IPS DF 4.7 (cell line): ENCODE measurements around the gene INPP5B.

Experiments used
- DNase-seq: peaks from one replicate; pipeline ENCODE4 v3.0.0-alpha.2; 2013; ENCODE audit warnings: low spot score; ENCODE audit errors: extremely low read depth

Gene INPP5B

DNA sequence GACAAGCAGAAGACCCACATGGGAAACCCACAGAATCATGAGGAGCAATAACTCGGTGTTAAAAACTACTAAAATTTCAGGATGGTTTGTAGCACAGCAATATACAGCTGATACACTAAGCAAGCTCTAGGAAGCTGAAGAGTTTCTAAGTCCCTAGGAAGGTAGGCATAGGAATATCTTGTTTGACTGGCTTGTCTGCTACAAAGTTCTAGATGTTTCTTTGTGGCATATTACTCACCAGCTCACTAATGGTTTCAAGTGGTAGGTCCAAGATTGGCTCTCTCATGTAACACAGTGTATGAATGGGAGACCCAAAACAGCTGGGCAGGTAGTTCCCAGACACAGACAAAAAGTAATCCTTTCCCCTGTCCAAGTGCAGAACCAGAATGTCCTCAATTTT lies 74.2 kb downstream of the INPP5B start:
- DNase-seq: no peak

DNA sequence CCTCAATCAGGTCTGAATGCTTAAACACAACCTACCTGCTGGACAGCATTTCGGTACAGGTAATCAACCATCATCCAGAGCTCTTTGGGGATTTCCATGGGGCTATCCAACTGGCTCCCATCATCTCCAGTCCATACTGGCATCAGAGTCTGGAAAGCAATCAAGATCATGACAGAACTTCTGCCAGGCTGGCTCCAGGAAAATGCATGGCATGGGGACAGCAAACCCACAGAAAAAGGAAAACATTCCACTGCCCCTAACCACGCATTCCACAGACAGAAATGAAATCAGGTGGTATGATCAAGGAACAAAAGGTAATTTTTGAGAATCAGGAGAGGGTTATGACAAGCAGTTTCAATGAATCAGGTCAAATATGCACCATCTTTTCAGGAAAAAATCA lies 78.4 kb downstream of the INPP5B start:
- DNase-seq: no peak

DNA sequence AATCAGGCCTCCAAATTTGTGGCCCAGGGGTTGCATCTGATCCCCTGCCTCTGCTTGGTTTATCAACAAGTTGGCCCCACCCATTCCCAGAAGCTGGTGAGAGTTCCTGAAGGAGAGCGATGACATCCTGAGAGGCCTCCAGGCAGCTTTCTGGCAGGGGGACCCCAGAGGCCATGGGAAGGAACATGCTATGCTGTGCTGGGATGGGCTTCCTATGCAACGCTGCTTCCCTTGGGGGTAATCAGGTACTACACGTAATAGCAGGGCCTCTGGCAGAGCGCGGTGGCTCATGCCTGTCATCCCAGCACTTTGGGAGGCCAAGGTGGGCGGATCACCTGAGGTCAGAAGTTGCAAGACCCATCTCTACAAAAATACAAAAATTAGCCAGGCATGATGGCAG lies 79.1 kb downstream of the INPP5B start:
- DNase-seq: no peak

DNA sequence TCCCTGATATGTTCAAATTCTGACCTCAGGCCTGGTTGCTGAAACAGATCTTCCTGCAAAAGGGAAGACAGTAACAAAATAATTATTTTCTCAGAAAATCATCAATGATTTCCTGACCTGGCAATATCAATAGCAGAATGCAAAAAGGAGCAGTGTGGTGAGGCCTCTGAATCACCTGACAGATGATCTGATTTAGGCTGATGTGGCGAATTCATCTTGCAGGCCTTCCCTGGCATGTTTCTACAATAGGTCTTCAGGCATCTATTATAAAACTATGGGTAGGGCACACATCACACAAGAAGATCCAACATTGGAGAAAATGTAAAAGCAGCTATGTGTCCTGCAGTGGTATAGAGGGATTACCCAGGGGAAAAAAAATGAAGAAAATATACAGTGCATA lies 80.4 kb downstream of the INPP5B start:
- no peak for DNase-seq

DNA sequence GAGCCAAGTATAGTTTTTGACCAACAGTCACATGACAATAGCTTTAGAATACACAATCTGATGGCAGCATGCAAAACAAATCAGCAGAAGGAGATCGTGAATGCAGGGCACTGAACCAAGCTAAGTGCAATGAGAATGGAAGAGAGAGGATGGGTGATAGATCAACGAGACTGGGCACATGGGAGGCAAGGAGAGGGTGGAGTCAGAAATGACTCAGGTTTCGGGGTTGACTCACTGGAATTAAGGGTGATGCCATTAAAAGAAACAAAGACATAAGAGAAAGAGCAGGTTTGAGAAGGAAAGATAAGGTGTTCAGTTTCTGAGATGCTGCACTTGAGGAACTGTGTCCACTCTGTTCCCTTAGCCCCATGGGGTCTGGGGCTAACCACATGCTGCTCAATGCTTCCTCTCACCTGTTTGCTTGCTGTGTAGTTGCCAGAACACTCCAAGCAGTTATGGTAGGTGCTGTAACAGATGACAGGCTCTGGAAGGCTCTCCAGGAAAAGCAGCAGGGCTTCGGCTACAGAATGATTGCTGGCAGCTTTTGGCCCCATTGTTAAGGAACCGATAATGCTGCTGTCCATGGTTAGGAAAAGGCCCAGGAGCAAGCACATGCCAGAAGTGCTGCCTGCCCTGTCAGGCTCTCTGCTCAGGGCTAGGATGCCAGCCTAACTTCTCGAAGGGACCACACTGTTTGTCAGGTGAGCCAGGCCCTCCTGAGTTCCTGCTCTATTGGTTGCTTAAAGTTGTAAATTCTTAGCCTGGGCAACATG lies 81.3 kb downstream of the INPP5B start:
- DNase-seq: no peak

DNA sequence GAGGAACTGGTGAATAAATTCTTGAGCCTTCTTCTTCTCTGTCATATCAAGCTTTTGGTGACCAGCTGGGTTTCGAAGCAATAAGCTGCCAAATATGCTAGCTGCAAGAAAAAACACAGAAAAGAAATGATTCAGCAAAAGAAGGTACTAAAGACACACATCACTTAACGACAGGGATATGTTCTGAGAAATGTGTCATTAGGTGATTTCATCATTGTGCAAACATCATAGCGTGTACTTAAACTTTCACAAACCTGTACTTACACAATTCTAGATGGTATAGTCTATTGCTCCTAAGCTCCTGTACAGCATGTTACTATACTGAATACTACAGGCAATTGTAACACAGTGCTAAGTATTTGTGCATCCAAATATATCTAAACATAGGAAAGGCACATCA lies 84.5 kb downstream of the INPP5B start:
- DNase-seq: no peak

DNA sequence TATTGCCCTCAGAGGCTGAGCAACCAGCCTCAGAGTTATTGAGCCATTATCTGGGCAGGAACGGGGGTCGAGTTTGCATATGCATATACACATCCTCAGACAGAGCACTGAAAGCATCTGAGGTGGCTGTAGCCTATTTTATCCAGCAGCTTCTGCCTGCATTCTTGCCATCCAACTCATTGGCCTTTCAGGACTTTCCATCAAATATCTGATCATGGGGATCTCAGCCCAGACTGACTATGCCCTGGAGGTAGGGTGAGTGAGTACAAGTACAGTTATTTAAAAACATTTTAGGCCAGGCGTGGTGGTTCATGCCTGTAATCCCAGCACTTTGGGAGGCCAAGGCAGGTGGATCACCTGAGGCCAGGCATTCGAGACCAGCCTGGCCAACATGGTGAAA lies 85.7 kb downstream of the INPP5B start:
- no peak for DNase-seq

DNA sequence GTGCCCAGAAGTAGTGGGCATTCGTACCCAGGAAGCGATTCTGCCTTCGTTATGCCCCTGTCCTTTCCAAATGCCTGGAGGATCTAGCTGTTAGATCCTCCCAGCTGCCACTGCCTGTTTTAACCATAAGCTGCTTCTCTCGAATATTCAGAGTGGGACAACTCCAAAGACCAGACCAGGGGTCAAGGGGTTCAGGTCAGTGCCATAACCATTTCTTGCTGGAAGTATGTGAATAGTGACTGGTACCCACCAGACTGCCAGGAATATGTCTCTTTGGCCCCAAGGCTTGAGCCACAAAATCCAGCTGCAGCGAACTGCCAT lies 86.5 kb downstream of the INPP5B start:
- no peak for DNase-seq

DNA sequence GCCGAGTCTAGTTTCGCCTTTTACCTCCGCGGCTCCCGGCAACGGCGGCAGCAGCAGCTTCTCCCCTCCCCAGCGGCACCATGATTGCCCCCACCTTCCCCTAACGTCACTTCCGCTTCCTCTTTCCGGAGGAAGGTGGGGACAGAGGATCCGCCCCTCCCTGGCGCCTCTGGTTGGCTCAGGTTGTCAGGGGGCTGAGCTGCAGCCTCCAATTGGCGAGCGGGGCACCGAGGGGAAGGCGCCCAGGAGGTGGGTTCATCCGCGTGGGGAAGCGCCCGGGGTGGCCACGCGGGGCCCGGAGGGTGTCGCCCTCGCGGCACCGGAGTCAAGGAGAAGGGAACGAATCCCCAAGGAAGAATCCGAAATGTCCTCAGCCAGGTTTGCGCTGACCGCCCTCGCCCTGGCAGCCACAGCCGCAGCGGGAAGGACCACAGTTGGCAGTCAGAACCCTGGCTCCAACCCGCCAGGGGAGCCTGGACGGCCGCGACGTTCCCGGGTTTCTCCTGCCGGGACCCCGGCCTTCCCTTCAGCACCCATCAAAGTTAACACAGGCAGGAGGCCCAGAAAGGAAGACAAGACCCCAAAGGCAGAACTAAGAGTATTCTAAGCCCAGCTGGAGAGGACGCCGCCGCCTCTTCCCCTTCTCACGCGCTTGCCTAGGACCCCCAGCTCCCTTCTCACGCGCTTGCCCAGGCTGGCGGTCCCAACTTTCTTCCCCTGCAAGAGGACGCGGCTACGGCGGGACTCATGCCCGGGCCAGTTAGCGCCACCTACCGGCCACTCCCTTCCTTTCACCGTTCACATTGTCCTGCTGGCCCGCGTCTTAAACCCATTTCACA lies 87.1 kb downstream of the INPP5B start, which contains the start of gene MTF1:
MTF1 (minus strand) TSS at position 86 of the 839 bp plus-strand sequence. CDS start 1,934 bp downstream, outside the sequence.
- DNase-seq: peak; percentile 87

DNA sequence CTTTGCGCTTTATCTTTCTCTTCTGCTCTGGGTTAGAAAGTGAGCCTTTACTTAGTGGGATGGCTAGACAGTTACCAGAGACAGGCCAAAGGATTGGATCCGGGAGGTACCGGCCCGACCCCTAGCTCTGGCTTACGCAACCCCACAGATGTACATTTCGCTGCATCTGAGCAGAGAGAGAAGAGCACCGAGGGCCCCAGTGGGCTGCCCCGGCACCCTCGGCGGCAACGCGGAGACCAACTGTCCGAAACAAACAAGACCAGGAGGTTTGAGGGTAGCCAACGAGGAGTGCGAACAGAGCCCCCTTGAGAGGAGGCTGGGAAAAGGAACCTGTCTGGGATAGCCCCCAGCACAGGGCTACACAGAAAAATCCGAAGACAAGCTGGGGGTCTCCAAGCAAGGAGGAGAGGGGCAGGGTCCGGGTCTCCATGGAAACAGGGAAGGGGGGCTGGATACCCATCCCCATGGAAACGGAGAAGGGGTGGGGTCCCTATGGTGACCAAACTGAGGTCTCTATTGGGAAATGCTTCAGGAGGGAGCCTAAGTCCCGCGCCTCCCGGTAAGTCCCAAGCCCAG lies 87.8 kb downstream of the INPP5B start:
- DNase-seq: no peak

DNA sequence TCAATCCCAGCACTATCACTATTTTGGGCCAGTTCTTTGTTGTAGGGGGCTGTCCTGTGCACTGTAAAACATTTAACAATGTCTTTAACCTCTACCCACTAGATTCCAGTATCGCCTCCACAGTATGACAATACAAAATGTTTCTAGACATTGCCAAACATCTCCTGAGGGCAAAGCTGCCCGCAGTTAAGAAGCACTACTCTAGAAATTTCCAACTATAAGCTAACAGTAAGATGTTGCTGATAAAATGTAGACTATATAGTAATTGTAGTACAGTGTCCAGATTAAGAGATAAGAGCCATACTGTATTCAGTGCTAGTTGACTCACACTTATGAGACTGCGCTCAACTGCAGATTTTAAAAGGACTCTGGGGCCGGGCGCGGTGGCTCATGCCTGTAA lies 92.4 kb downstream of the INPP5B start:
- DNase-seq: no peak

DNA sequence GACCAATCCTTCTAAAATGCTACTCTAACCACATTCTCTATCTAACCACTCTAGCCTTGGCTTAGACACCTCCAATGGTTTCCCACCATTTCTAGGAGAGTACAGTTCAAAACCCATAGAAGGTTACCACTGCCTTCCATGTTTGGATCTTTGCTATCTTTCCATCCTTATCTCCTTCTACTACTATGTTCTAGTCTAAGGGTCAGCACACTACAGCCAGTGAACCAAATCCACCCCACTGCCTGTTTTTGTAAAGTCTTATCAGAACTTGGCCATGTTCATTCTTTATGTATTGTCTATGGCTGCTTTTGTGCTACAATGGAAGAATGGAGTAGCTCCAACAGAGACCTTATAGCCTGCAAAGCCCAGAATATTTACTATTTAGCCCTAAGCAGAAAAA lies 93.7 kb downstream of the INPP5B start:
- DNase-seq: no peak

DNA sequence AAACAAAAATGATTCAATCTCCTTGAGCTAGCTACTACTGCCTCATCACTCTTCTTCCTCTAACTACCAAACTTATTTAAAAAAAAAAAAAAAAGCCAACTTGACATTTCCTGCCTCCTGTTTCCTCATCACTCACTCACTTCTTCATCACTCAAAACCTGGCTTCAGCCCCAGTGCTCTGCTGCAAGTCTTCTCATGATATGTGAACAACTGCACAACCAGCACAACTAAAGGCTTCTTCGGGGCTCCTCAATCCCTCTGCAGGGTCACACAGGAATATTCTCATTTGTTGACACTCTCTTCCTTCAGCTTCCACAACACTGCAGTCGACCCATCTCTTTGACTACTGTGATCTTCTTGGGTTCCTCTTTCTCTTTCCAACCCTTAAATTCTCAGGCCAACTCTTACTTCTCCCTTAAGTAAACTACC lies 95.1 kb downstream of the INPP5B start:
- DNase-seq: no peak

DNA sequence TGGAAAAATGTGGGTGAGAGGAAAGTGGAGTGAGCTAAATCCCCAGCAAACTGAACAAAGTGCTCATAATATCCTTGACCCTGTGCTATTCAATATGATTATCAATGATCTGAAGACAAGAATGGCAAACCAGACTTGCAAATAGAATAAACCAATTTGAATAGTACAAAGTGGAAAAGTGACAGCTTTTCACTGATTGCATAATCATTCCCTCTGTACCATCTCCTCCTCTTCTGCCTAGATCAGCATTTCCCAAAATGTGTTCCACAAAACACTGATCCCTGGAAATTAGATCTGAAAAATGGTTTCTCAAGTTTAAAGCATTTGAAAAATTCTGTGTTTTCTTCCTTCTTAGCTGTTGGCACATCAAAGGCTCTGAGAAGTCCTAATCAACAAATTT lies 95.6 kb downstream of the INPP5B start:
- no peak for DNase-seq

DNA sequence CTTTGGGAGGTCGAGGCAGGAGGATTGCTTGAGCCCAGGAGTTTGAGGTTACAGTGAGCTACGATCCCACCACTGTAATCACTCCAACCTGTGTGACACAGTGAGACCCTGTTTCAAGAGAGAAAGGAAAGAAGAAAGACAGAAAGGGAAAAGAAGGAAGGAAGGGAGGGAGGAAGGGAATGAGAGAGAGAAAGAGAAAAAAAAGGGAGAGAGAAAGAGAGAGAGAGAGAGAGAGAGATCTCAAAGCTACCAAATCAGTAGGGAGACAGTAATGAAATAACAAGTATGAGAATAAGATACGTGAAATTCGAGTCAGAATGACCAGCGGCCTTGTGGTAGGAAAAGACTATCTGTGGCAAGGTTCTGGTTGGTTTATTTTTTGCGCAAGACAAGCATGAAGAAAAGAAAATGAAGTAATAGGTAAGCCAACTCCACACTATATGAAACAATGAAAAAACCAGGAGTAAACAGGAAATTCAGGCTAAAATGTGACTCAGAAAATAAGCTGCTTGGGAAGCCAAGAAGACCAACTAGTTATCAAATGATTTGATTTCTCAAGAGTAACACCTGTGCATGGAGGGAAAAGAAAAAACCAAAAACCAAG lies 96.4 kb downstream of the INPP5B start:
- DNase-seq: no peak

DNA sequence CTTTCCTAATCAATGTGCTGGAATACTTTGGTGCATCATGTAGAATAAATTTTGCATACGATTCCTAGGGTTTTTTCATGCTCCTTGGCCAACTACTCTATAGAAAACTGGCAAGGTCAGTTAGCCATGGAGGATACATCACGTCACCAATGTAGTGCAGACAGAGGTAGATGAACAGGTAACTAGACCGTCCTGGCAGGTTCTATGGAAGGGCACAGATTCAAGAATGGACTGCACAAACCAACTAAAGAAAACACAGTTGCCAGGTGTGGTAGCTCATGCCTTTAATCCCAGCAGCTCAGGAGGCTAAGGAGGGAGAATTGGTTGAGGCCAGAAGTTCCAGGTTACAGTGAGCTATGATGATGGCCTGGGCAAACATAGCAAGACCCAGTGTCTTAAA lies 97.4 kb downstream of the INPP5B start:
- no peak for DNase-seq

DNA sequence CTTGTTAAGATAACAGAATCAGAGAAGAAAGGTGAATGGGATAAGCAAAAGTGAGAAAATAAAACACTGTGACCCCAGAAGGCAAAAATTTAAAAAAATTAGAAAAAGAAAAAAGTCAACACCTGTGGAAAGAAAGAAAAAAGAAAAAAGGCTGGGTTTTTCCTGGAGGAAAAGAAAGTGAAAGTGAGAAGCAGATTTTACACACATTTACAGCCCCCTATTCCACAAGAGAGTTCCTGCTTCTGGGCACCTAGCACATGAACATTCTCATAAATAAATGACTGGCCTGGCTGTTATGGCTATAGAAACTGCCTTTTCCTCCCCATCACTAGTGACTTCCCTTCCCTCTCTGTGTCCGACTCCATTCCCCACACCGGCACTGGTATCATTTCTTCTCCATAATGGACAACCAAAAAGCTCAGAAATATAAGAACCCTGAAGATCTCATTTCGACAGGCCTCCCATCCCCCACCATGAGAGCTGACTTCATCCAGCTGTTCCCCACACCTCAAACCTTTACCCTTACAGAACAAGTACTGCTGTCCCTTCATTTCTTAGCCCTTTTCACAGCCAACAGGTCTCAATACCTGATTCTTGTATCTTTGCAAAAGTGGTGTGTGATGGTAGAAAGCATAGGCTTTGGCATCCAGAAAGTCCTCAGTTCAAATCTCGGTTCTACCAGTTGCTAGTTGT lies 100.1 kb downstream of the INPP5B start:
- DNase-seq: no peak

DNA sequence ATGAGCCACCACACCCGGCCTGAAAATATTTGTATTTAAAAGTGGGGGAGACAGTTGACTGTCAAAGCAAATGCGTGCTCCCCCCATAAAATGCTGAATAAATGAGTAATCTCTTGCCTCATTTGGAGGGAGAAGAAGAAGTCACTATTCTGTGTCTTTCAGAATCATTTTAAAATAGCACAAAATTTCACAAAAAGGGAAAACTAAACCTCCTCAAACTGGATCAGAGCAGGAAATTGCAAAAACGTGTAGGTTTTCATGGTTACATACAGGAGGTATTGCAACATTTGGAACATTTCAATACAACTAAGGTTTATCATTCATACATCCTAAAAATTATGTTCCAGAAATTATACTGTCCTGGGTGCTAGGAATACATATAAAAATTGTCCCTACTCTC lies 101.1 kb downstream of the INPP5B start:
- DNase-seq: no peak

DNA sequence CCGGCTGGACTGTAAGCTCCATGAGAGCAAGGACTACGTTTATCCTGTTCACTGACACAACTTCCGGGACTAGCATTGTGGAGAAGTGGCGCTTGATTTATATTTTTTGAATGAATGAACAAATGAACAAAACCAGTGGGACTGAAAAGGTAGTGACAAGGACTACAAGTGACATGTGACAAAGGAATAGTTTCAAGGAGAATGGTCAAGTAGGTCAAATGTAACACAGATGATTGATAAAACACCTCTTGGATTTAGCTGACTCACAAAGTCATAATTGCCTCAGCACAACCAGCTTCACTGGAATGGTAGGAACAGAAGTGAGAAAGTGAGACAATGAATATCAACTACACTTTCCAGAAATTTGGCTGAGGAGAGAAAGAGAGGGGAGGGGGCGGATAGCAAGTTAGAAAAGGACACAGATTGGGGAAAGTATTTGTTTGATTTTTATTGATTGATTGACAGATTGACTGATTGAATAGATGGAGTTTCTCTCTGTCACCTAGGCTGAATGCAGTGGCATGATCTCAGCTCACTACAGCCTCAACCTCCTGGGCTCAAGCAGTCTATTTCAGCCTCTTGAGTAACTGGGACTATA lies 101.7 kb downstream of the INPP5B start:
- no peak for DNase-seq

DNA sequence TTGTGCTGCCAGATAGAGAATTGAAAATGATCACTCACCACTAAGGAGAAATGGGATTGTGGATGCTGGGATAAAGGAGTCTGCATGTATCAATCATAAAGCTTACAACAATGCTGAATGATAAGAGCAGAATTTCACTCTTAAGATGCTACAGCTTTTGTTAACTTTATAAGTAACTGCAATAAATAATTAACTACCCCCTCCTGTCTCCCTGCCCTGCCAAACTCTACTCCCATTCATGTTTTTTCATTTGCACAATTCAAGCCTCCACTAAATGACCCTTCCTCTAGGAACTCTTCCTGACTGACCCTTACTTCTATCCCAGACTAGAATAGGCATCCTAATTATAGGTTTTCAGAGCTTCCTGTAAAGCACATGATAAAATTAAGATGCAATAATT lies 102.3 kb downstream of the INPP5B start:
- DNase-seq: no peak

DNA sequence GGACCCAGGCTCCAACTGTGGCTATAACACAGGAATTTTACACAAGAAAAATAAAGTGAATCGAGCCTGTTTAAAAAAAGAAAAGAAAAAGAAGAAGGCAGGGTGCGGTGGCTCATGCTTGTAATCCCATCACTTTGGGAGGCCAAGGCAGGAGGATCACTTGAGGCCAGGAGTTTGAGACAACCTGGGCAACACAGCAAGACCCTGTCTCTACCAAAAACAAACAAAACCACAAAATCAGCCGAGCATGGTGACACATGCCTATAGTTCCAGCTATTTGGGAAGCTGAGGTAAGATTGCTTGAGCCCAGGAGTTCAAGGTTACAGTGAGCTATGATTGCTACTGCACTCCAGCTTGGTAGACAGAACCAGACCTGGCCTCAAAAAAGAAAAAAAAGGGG lies 105.2 kb downstream of the INPP5B start:
- no peak for DNase-seq
